GM15510 (cell line): Measurements from ENCODE around the gene PET100.
A peak's percentile ranks its signal among the peaks of the same experiment; 100 is the strongest.

Experiments used
- POLR2A ChIP-seq: IDR thresholded peaks from 3 replicates; pipeline ENCODE4 v1.6.1; 2011; ENCODE audit warnings: borderline replicate concordance; ENCODE audit not compliant: insufficient read length; ENCODE audit errors: extremely low read depth

The PET100 gene

DNA sequence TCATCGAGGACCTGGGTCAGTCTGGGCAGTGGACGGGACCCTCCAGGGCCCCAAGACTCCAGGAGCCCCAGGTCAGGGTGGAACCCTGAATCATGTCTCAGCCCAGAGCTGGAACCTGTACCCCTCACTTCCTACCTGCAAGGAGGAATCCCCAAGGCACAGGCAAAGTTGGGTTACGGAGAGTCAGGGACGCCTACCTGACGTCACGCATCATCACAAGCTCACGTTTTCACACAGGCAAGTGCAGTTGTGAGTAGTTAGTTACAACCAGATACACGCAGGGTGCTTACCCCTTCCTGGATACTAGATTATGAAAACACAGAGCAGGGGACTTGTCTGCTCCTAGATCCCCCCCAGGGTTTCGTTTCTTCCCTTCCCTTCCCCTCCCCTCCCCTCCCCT is 41.2 kb downstream of the PET100 start:
- no peak for TF ChIP-seq POLR2A

DNA sequence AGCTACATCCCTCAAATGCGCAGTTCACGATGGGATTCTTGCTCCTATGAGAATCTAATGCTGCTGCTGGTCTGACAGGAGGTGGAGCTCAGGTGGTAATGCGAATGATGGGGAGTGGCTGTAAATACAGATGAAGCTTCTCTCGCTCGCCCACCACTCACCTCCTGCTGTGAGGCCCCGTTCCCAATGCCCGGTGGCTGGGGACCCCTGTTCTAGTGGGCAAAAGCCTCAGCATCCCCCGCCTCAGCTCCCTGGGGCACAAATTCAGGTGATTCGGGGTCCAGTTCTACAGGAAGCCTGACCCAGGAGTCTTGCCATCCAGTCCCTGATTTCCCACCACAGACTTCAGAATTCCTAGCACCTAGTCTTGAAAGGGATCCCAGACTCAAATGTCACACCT is 42.9 kb downstream of the PET100 start:
- TF ChIP-seq POLR2A = no peak

DNA sequence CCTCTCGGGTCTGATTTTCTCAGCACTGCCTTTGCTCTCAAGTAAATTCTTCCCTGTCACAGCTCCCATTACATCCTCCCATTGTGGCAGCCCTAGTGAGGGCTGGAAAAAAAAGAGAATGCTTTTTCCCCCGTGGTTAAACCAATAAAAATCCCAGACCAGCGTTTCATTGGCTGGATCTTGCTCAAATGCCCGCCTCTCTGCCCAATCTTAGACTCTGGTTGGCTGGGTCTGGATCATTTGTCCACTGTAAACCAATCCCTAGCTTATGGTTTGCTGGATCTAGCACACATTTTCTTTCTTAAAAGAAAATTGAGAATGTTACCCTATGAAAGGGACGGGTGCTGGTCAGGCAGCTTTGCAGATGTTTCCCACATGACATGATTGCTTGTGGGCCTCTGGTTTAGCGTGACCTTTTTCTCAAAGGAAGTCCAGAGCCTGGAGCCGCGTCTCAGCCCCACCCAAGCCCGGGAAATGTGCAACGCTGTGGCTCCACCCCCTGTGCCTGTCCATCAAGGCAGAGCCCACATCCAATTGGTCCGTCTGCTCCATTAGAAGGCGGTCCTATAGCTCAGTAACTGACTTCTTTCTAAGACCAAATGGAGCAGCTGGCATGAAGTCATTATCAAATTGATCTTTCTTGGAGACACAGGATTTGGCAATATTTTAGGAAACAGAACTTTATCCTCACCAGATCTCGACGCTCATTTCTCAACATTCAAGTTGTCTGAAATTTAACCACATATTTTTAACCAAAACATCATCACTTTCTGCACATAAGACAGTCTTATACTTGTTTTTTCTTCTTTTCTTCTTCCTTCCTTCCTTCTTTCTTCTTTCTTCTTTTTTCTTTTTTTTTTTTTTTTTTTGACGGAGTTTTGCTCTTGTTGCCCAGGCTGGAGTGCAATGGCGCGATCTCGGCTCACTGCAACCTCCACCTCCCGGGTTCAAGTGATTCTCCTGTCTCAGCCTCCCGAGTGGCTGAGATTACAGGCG is 44.7 kb downstream of the PET100 start:
- TF ChIP-seq POLR2A = no peak

DNA sequence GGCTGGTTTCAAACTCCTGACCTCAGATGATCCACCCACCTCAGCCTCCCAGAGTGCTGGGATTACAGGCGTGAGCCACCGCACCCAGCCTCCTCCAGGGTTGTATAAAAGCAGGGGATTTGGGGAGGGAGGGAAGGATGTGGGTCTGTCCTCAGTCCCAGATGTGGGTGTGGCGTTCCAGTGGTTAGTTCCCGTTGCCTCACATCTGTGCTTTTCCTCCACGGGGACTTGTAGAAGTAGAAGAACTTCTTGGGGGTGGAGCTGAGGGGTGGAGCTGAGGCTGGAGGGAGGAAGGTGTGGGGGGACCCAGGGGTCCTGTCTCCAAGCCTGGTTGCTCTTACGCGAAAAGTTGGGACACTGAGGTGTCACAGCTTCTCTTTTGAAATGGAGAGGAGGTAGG is 46.8 kb downstream of the PET100 start:
- TF ChIP-seq POLR2A = no peak

DNA sequence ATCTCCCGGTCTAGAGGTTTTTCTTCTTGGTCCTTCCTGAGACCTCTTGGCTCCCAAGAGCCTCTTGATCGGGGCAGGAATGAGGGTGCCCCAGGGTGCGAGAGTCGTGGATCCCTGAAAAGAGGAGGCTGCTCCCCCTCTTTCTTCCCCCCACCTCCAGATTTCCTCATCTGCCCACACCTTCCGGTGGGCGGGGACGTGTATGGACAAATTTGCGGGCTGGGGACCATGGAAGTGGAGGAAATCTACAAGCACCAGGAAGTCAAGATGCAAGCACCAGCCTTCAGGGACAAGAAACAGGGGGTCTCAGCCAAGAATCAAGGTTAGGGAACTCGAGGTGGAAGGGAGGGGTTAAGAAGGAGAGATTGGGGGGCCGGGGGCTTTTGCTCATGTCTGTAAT is 47.3 kb downstream of the PET100 start, which contains the start of gene MCEMP1:
TSS of gene MCEMP1 (plus strand) at position 237 of the 400 bp plus-strand sequence. CDS start at position 268, 31 bp downstream.
- TF ChIP-seq POLR2A = no peak

DNA sequence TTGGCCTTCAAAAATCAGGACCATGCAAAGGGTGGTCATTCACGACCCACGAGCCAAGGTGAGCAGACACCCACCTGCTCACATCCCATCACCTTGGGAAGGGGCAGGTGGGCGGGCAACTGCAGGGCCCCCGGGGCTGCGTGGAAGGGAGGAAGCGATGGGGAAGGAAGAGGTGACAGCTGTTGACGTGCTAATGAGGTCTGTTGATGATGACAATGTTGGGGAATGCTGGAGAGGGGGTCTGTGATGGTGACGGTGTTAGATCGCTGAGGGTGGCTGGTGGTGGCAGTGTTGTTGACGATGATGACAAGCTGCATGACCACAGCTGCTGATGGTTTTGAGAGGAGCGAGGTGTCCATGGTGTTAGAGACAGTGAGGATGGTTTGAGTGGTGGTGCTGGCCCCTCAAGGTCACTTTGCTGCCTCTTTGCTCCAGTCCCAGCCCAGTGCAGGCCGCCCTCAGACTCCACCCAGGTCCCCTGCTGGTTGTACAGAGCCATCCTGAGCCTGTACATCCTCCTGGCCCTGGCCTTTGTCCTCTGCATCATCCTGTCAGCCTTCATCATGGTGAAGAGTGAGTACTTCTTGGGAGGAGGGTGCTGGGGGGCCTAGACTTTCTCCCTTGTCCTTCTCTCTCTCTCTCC is 48.2 kb downstream of the PET100 start:
- TF ChIP-seq POLR2A = no peak

DNA sequence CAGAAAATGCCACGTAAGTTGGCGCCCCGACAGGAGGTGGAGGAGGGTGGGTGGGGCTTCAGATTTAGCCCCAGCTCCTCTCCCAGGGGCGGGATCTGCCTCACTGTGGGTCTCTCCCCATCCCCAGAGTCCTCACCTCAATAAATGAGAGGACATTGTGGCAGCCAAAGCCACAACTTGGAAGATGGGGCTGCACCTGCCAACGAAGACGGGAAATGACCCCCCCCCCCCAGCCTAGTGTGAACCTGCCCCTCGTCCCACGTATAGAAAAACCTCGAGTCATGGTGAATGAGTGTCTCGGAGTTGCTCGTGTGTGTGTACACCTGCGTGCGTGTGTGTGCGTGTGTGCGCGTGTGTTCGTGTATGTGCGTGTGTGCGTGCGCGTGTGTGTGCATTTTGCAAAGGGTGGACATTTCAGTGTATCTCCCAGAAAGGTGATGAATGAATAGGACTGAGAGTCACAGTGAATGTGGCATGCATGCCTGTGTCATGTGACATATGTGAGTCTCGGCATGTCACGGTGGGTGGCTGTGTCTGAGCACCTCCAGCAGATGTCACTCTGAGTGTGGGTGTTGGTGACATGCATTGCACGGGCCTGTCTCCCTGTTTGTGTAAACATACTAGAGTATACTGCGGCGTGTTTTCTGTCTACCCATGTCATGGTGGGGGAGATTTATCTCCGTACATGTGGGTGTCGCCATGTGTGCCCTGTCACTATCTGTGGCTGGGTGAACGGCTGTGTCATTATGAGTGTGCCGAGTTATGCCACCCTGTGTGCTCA is 49.6 kb downstream of the PET100 start:
- no peak for TF ChIP-seq POLR2A

DNA sequence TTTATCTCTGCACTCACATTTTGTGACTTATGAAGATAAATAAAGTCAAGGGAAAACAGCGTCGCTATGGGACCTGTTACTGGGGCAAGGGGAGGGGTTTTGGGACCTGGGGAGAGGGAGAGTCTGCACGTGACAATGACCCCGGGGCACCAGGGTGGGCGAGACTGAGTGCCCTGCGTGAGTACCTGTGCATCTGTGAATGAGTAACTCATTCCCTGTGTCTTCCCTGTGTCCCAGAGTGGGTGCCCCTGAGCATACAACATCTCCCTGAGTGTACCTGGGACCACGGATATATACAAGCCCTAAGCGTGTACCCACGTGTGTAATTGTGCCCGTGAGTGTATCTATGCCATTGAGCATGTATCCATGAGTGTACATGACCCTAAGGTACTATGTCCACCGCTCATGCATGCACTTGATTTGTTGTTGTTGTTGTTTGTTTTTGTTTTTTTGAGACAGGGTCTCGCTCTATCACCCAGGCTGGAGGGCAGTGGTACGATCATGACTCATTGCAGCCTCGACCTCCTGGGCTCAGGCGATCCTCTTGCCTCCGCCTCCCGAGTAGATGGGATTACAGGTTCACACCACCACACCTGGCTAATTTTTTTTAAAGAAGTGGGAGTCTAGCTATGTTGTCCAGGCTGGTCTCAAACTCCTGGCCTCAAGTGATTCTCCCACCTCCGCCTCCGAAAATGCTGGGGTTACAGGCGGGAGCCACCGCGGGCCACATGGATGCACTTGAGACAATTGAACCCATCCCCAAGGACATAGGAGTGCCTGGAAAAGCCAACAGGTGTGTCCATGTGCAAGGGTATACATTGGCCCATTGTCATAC is 50.4 kb downstream of the PET100 start:
- TF ChIP-seq POLR2A = no peak

DNA sequence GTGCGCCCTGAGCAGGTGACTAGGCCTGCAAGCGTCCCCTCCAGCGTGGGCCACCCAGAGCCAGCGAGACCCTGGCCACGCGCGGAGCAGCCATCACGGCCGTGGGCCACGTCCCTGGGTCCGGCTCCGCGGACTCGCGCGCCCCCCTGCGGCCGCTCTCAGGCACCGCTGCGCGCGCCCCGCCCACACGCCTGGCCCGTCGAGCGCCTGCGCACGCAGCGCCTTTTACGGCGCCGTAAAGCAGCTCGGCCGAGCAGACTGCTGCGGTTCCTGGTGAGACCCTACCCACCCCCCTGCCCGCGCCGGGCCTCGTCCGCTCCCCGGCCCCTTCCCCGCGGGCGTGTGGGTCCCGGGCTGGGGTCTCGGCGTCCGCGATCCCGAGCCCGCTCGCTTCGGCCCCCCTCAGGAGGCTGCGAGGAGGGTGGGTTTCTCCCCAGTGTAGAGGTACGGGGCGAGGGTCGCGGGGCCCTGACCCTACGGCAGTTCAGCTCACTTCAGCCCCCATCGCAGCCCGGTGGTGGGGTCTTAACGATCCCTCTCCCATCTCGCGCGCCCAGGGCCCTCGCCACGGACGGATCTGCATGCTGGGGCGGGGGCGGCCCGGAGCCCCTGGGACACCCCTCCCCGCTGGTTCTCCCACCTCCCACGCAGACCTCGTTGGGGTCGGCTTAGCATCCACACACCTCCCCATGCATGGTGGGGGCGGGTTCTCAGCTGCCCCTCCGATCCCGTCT is 51.2 kb downstream of the PET100 start, which contains the start of gene TRAPPC5:
TSS of gene TRAPPC5 (plus strand) at position 228 of the 734 bp plus-strand sequence. CDS start 1,421 bp downstream, outside the sequence.
- TF ChIP-seq POLR2A = peak; percentile 55
